Measurements from ENCODE around the gene SETD1A.

The SETD1A gene

GRCh38 chr16:30982548-30983288 is 25.2 kb downstream of the SETD1A start:
- DNase-seq (ENCODE audit: low read depth in 2 of 2): no peak

GRCh38 chr16:30983289-30983889 is 25.8 kb downstream of the SETD1A start:
- no peak for DNase-seq (ENCODE audit: low read depth in 2 of 2)

GRCh38 chr16:30983898-30984610 is 26.5 kb downstream of the SETD1A start:
- DNase-seq (ENCODE audit: low read depth in 2 of 2): no peak

- peak; percentile 82 to 84 for DNase-seq (ENCODE audit: low read depth in 2 of 2)
These were observed 27.3 kb downstream of the SETD1A start, which contains the start of gene HSD3B7 for GRCh38 chr16:30984669-30985400. Gene HSD3B7 (plus strand): TSS chr16:30985207. CDS start chr16:30985659, 452 bp downstream.

GRCh38 chr16:30985401-30986128 is 28.0 kb downstream of the SETD1A start:
- DNase-seq (ENCODE audit: low read depth in 2 of 2): no peak

- DNase-seq (ENCODE audit: low read depth in 2 of 2): no peak
These were observed 28.8 kb downstream of the SETD1A start for GRCh38 chr16:30986129-30986991.

GRCh38 chr16:30987581-30988190 is 30.1 kb downstream of the SETD1A start:
- no peak for DNase-seq (ENCODE audit: low read depth in 2 of 2)

GRCh38 chr16:30989469-30990047 is 32.0 kb downstream of the SETD1A start:
- DNase-seq (ENCODE audit: low read depth in 2 of 2): no peak

- no peak for DNase-seq (ENCODE audit: low read depth in 2 of 2)
These were observed 32.6 kb downstream of the SETD1A start for GRCh38 chr16:30990105-30990504.

- no peak for DNase-seq (ENCODE audit: low read depth in 2 of 2)
These were observed 33.5 kb downstream of the SETD1A start for GRCh38 chr16:30991052-30991451.

- DNase-seq (ENCODE audit: low read depth in 2 of 2): no peak
These were observed 34.8 kb downstream of the SETD1A start for GRCh38 chr16:30992276-30992780.

GRCh38 chr16:30992931-30993816 is 35.6 kb downstream of the SETD1A start:
- no peak for DNase-seq (ENCODE audit: low read depth in 2 of 2)

- no peak for DNase-seq (ENCODE audit: low read depth in 2 of 2)
These were observed 38.4 kb downstream of the SETD1A start for GRCh38 chr16:30995927-30996323.

- no peak for DNase-seq (ENCODE audit: low read depth in 2 of 2)
These were observed 38.9 kb downstream of the SETD1A start for GRCh38 chr16:30996324-30996984.

- peak; percentile 82 to 86 for DNase-seq (ENCODE audit: low read depth in 2 of 2)
These were observed 39.6 kb downstream of the SETD1A start for GRCh38 chr16:30996985-30997724.

GRCh38 chr16:30997725-30998711 is 40.5 kb downstream of the SETD1A start:
- no peak for DNase-seq (ENCODE audit: low read depth in 2 of 2)

Data from stimulated activated CD4-positive, alpha-beta T cell treated with anti-CD3 and anti-CD28 coated beads, Interleukin-1b, Interleukin-23, amount 100 ng/mL, for 4 hours (primary cell).